ENCODE measurements around the gene BOLA2B. TPM values are rescaled to one million over a fixed set of nuclear protein-coding genes. Genes with fewer than 3 reads are reported as not detected.
"Not testable (repeated sequence)": the region's sequence is repeated elsewhere in the genome, so short reads cannot be mapped to it uniquely, and the experiment has no call there.

Gene BOLA2B
- total RNA-seq, 1 donor, result 46.6 TPM

DNA sequence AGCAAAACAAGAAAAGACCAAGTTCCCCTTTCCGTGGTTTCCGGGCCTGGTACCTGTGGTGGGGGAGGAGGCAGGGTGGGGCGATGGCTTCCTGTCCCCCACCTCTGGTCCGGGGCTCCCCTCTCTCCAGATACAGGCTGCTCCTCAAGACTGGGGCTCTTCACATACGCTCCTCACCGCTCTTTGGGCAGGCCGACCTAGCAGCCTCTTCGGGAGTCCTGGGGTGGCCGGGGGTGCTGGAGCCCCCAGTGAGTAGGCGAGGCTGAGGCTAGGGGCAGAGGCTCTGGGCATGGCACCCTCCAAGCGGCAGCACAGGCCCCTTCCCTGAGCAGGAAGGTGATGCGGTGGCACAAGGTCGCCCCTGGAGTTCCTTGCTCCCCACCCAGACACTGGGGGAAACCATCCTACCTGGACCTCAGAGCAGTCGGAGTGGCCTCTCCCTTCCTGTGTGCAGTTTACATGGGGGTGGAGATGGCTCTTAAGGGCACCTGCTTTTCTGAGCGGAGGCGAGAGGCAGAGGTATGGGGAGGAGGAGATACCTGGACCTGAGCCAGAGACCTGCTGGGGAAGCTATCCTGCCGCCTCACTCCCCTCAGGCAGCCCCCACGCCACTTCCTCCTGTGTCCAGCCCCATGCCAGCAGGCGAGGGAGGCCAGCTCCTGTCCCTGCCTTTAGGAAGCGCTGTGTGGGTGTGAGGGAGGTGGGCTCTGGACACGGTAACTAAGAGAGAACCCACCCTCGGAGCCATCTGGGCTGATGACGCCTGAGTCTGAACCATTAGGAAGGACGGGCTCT lies 9.2 kb downstream of the BOLA2B start:
- no peak for DNase-seq (ENCODE audit: low read depth)
- TF ChIP-seq CTCF (IDR thresholded peaks at IDR 0.05; ENCODE audit: insufficient read depth, low read depth, low read length), result no peak
- H3K4me3 ChIP-seq (ENCODE audit: low read depth, low read length), result no peak overlapping the region

DNA sequence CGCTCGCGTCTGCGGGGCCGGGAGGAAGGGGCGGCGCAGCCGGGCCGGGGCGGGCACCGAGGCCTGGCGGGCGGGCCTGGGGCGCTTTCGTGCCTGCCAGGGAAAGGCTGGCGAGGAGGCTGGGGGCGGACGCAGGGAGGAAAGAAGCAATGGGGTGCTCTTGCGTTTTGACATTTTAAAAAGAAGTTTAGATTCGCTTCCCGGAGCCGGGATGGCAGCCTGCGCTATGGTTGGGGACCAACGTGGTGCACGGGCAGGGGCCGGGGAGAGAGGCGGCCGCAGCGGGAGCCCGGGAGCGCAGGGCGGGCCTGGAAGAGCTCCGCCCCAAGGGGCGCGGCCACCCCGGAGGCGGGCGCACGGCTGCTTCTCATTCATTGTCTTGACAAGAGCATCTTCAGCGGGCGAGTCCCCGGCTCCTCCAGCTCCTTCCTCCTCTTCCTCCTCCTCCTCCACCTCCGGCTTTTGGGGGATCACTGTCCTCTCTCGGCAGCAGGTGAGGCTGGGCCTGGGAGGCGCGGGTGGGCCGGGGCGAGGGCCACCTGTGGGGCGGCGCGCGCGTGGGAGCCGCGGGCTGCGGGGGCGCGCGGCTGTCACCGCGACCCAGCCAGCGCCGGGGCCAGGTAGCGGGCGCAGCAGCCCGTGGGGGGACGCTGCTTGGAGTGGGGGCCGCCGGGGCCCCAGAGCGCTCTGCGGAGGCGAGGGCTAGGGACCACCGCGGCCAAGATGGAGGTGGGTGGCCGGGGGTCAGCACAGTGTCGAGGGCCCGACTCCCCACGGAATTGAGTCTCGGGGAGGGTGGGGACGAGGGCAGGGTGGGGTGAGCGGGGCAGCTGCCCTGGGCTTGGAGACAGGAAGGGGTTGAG lies 10.0 kb downstream of the BOLA2B start, which contains the start of gene CORO1A:
CORO1A (plus strand) TSS at position 370 of the 863 bp plus-strand sequence. CDS start 1,608 bp downstream, outside the sequence.
- peak within 1 kb of the TSS; percentile 64 for H3K4me3 ChIP-seq (ENCODE audit: low read depth, low read length)
- no peak for TF ChIP-seq CTCF (IDR thresholded peaks at IDR 0.05; ENCODE audit: insufficient read depth, low read depth, low read length)
- DNase-seq (ENCODE audit: low read depth), result peak; percentile 75

DNA sequence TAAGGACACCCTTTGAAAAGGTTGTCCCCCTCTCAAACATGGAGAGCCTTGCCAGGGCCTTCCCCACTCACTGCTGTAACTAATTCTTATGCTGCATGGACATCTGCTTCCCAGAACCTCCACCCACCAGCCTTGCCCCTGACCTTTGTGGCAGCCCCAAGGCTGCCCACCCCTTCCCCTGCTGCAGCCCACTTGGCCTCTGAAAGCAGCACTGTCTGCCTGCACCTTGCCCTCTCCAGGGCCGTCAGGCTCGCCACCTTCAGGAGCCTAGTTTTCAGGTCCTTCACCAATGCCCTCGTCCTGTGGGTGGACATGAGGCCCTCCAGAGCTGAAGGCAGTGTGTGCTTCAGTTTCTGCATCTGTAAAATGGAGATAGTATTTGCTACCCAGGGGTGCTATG lies 12.7 kb downstream of the BOLA2B start:
- no peak for DNase-seq (ENCODE audit: low read depth)
- no peak for TF ChIP-seq CTCF (IDR thresholded peaks at IDR 0.05; ENCODE audit: insufficient read depth, low read depth, low read length)
- H3K4me3 ChIP-seq (ENCODE audit: low read depth, low read length), result no peak overlapping the region

DNA sequence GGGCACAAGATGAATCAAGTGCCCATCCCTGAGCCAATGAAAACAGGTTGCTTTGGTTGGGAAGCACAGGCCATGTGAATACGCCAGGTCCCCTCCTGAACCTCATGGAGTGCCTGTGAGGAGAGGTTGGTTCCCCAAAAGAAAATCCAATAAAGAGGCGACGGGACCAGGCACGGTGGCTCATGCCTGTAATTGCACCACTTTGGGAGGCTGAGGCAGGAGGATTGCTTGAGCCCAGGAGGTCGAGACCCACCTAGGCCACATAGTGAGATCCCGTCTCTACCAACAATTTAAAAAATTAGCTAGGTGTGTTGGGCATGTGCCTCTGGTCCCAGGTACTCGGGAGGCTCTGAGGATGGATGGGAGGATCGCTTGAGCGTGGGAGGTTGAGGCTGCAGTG lies 13.5 kb downstream of the BOLA2B start:
- no peak overlapping the region for H3K4me3 ChIP-seq (ENCODE audit: low read depth, low read length)
- TF ChIP-seq CTCF (IDR thresholded peaks at IDR 0.05; ENCODE audit: insufficient read depth, low read depth, low read length), result no peak
- DNase-seq (ENCODE audit: low read depth), result no peak

DNA sequence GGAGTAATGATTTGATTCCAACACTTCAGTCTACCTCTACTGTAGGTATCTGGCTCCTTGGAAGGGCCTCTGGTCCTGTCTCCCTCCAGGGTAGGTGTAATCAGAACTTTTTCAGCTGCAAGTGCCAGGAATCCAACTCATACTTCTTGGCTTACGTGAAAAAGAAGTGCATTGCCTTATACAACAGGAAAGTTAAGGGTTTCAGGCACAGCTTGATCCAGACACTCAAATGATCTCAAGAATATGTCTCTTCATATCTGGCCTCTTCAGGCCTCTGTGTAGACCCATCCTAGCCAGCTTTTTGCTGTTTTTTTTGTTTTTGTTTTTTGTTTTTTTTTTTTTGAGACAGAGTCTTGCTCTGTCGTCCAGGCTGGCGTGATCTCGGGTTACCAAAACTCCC lies 14.3 kb downstream of the BOLA2B start:
- no peak overlapping the region for H3K4me3 ChIP-seq (ENCODE audit: low read depth, low read length)
- no peak for DNase-seq (ENCODE audit: low read depth)
- TF ChIP-seq CTCF (IDR thresholded peaks at IDR 0.05; ENCODE audit: insufficient read depth, low read depth, low read length), result no peak

DNA sequence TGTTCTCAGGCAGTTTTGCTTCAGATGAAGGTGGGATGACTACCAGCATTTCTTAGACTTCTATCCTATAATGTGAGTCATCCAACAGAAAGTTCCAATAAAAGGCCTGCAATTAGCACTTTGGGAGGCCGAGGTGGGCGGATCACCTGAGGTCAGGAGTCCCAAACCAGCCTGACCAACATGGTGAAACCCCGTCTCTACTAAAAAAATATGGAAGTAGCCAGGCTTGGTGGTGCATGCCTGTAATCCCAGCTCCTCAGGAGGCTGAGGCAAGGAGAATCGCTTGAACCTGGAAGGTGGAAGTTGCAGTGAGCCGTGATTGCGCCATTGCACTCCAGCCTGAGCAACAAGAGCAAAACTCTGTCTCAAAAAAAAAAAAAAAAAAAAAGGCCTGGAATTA lies 16.6 kb downstream of the BOLA2B start:
- not testable (repeated sequence) for H3K4me3 ChIP-seq (ENCODE audit: low read depth, low read length); DNase-seq (ENCODE audit: low read depth)

DNA sequence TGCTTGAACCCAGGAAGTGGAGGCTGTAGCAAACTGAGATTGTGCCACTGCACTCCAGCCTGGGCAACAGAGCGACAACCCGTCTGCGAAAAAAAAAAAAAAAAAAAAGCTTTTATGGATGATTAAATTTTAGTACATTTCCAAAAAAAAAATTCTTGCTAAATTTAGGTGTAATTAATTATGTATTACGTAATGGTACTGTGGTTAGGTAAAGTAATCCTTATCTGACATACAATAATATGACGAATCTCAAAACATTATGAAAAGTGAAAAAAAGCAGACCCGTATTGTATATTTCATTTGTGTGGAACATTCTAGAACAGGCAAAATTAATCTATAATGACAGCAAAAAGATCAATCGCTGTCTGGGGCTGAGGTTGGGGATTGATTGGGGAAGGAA lies 20.4 kb downstream of the BOLA2B start:
- TF ChIP-seq CTCF (IDR thresholded peaks at IDR 0.05; ENCODE audit: insufficient read depth, low read depth, low read length), result no peak
- no peak for DNase-seq (ENCODE audit: low read depth)
- no peak overlapping the region for H3K4me3 ChIP-seq (ENCODE audit: low read depth, low read length)

- DNase-seq (ENCODE audit: low read depth); H3K4me3 ChIP-seq (ENCODE audit: low read depth, low read length): not testable (repeated sequence)
These were observed 23.3 kb downstream of the BOLA2B start for GRCh38 chr16:30170145-30170544.

GRCh38 chr16:30169416-30169815 lies 24.1 kb downstream of the BOLA2B start:
- not testable (repeated sequence) for DNase-seq (ENCODE audit: low read depth); H3K4me3 ChIP-seq (ENCODE audit: low read depth, low read length)

GRCh38 chr16:30168746-30169145 lies 24.7 kb downstream of the BOLA2B start:
- DNase-seq (ENCODE audit: low read depth); H3K4me3 ChIP-seq (ENCODE audit: low read depth, low read length): not testable (repeated sequence)

All from fibroblast of villous mesenchyme (primary cell).